ENCODE results near the gene RNASE8.

Gene RNASE8

GRCh38 chr14:21060614-21061346, 3.2 kb downstream of the RNASE8 start:
- no peak overlapping the region for H3K4me3 ChIP-seq (ENCODE audit: low read depth, low read length)
- DNase-seq (ENCODE audit: low read depth) = no peak
- no peak for TF ChIP-seq CTCF (conservative IDR thresholded peaks at IDR 0.05; ENCODE audit: low read depth, low read length)

GRCh38 chr14:21061347-21061668, 3.7 kb downstream of the RNASE8 start:
- H3K4me3 ChIP-seq (ENCODE audit: low read depth, low read length) = no peak overlapping the region
- no peak for TF ChIP-seq CTCF (conservative IDR thresholded peaks at IDR 0.05; ENCODE audit: low read depth, low read length)
- no peak for DNase-seq (ENCODE audit: low read depth)

- peak; percentile 93 for DNase-seq (ENCODE audit: low read depth)
- no peak for TF ChIP-seq CTCF (conservative IDR thresholded peaks at IDR 0.05; ENCODE audit: low read depth, low read length)
- H3K4me3 ChIP-seq (ENCODE audit: low read depth, low read length) = no peak overlapping the region
These were observed 5.9 kb downstream of the RNASE8 start for GRCh38 chr14:21063479-21063878.

GRCh38 chr14:21066882-21067502, 9.4 kb downstream of the RNASE8 start:
- TF ChIP-seq CTCF (conservative IDR thresholded peaks at IDR 0.05; ENCODE audit: low read depth, low read length) = peak; percentile 50
- H3K4me3 ChIP-seq (ENCODE audit: low read depth, low read length) = no peak overlapping the region
- peak; percentile 28 for DNase-seq (ENCODE audit: low read depth)

GRCh38 chr14:21068521-21069387, 11.1 kb downstream of the RNASE8 start:
- peak; percentile 82 for TF ChIP-seq CTCF (conservative IDR thresholded peaks at IDR 0.05; ENCODE audit: low read depth, low read length)
- H3K4me3 ChIP-seq (ENCODE audit: low read depth, low read length) = peak overlapping the region; percentile 78
- peak; percentile 69 for DNase-seq (ENCODE audit: low read depth)

GRCh38 chr14:21069388-21070082, 11.9 kb downstream of the RNASE8 start:
- peak overlapping the region; percentile 78 for H3K4me3 ChIP-seq (ENCODE audit: low read depth, low read length)
- no peak for TF ChIP-seq CTCF (conservative IDR thresholded peaks at IDR 0.05; ENCODE audit: low read depth, low read length)
- DNase-seq (ENCODE audit: low read depth) = peak; percentile 21
